Left kidney (tissue), 2 donors: ENCODE results near the gene RAB38. TPM values are rescaled to one million over a fixed set of nuclear protein-coding genes. Genes with fewer than 3 reads are reported as not detected.

Experiments
- DNase-seq: peaks from one replicate; pipeline ENCODE4 v3.0.0-alpha.2; 2013
- polyA plus RNA-seq: library from polyadenylated mRNA; unstranded; fragments of 120-200 nt; gene quantifications from one replicate; pipeline ENCODE4 v1.2.1, GENCODE V29; 2013; ENCODE audit not compliant: insufficient read length

Gene RAB38
- polyA plus RNA-seq, 1 donor: 18.9 TPM

GRCh38 chr11:88171982-88172381, 3.3 kb downstream of the RAB38 start:
- no peak for DNase-seq

GRCh38 chr11:88170673-88171072, 4.6 kb downstream of the RAB38 start:
- no peak for DNase-seq

- no peak for DNase-seq
Observed at GRCh38 chr11:88169881-88170280, 5.4 kb downstream of the RAB38 start.

- DNase-seq: no peak
Observed at GRCh38 chr11:88169471-88169870, 5.8 kb downstream of the RAB38 start.

GRCh38 chr11:88167853-88168252, 7.4 kb downstream of the RAB38 start:
- no peak for DNase-seq

GRCh38 chr11:88164806-88165585, 10.2 kb downstream of the RAB38 start:
- DNase-seq: no peak

GRCh38 chr11:88164320-88164719, 10.9 kb downstream of the RAB38 start:
- DNase-seq: no peak

- no peak for DNase-seq
Observed at GRCh38 chr11:88158081-88158480, 17.2 kb downstream of the RAB38 start.

GRCh38 chr11:88157370-88157769, 17.9 kb downstream of the RAB38 start:
- DNase-seq: no peak

- no peak for DNase-seq
Observed at GRCh38 chr11:88152381-88152780, 22.9 kb downstream of the RAB38 start.

- DNase-seq: no peak
Observed at GRCh38 chr11:88151709-88152265, 23.5 kb downstream of the RAB38 start.

GRCh38 chr11:88146106-88146505, 29.1 kb downstream of the RAB38 start:
- DNase-seq: no peak

GRCh38 chr11:88139865-88140264, 35.4 kb downstream of the RAB38 start:
- DNase-seq: no peak

GRCh38 chr11:88131764-88132470, 43.3 kb downstream of the RAB38 start:
- no peak for DNase-seq

GRCh38 chr11:88122956-88123355, 52.3 kb downstream of the RAB38 start:
- no peak for DNase-seq

- no peak for DNase-seq
Observed at GRCh38 chr11:88119561-88119960, 55.7 kb downstream of the RAB38 start.

- DNase-seq: no peak
Observed at GRCh38 chr11:88117281-88117858, 57.9 kb downstream of the RAB38 start.

GRCh38 chr11:88115828-88116755, 59.2 kb downstream of the RAB38 start:
- DNase-seq: no peak

GRCh38 chr11:88114486-88115045, 60.7 kb downstream of the RAB38 start:
- DNase-seq: no peak

GRCh38 chr11:88106666-88107065, 68.6 kb downstream of the RAB38 start:
- no peak for DNase-seq

GRCh38 chr11:88105951-88106350, 69.3 kb downstream of the RAB38 start:
- DNase-seq: peak; percentile 43
